Osteocyte (in vitro differentiated cells): ENCODE data around the gene NEIL3. TPM values are rescaled to one million over a fixed set of nuclear protein-coding genes. Genes with fewer than 3 reads are reported as not detected.

Source experiments
- DNase-seq: peaks from one replicate; pipeline ENCODE4 v3.0.0; 2021; ENCODE audit warnings: mixed read lengths; ENCODE audit not compliant: unreplicated experiment; ENCODE audit errors: extremely low spot score
- H3K27ac Mint-ChIP-seq: one replicate; pipeline ENCODE4 v1.8.0; 2021; ENCODE audit warnings: mild to moderate bottlenecking, mixed read lengths; ENCODE audit not compliant: unreplicated experiment
- H3K27me3 Mint-ChIP-seq: one replicate; pipeline ENCODE4 v1.8.0; 2021; ENCODE audit warnings: mixed read lengths; ENCODE audit not compliant: unreplicated experiment
- H3K36me3 Mint-ChIP-seq: one replicate; pipeline ENCODE4 v1.8.0; 2021; ENCODE audit warnings: mixed read lengths; ENCODE audit not compliant: unreplicated experiment
- H3K4me1 Mint-ChIP-seq: one replicate; pipeline ENCODE4 v1.8.0; 2021; ENCODE audit warnings: mixed read lengths; ENCODE audit not compliant: unreplicated experiment
- H3K4me3 Mint-ChIP-seq: one replicate; pipeline ENCODE4 v1.8.0; 2021; ENCODE audit warnings: mild to moderate bottlenecking, moderate library complexity, mixed read lengths; ENCODE audit not compliant: unreplicated experiment
- H3K9me3 Mint-ChIP-seq: one replicate; pipeline ENCODE4 v1.8.0; 2021; ENCODE audit warnings: mixed read lengths; ENCODE audit not compliant: unreplicated experiment
- total RNA-seq: library from RNA; stranded (reverse); gene quantifications from 2 replicates; pipeline ENCODE4 v1.2.1, GENCODE V29; 2021
- TF ChIP-seq, protein P1 (sequence below): fragments of 200-600 bp; sonication (generic); IDR thresholded peaks from 2 replicates; pipeline ENCODE4 v1.5.0; 2021; ENCODE audit warnings: antibody characterized with exemption, mild to moderate bottlenecking, moderate library complexity

NEIL3 gene
- total RNA-seq, 1 donor from 2014 or later, result 2.3 TPM

DNA sequence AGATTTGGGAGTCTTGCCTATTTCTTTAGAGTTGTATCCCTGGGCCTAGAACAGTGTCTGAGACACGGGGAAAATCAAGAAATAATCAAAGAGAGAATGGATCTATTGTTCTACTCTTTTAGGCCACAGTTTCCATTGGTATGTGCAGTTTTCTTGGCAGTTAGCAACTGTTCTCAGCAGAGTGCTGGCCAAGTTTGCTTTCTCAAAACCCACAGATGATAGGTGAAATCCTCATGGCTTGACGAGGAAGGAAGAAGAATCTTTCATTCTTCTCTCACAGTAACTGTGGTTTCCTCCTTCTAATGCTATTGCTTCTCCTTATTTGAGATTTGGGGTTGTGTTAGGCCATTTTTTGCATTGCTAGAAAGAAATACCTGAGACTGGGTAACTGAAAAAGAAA, 90.4 kb downstream of the NEIL3 start:
- Mint-ChIP-seq H3K27ac (no peak overlapping the region), H3K4me3 (no peak overlapping the region), H3K36me3 (no peaks in the 10 kb centered on the region), H3K4me1 (no peaks in the 10 kb centered on the region), H3K9me3 (peaks cover 10% of the 10 kb centered on the region), H3K27me3 (peaks cover 22% of the 10 kb centered on the region)
- no peak for DNase-seq
- TF ChIP-seq, protein P1, sequence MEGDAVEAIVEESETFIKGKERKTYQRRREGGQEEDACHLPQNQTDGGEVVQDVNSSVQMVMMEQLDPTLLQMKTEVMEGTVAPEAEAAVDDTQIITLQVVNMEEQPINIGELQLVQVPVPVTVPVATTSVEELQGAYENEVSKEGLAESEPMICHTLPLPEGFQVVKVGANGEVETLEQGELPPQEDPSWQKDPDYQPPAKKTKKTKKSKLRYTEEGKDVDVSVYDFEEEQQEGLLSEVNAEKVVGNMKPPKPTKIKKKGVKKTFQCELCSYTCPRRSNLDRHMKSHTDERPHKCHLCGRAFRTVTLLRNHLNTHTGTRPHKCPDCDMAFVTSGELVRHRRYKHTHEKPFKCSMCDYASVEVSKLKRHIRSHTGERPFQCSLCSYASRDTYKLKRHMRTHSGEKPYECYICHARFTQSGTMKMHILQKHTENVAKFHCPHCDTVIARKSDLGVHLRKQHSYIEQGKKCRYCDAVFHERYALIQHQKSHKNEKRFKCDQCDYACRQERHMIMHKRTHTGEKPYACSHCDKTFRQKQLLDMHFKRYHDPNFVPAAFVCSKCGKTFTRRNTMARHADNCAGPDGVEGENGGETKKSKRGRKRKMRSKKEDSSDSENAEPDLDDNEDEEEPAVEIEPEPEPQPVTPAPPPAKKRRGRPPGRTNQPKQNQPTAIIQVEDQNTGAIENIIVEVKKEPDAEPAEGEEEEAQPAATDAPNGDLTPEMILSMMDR, result no peak

DNA sequence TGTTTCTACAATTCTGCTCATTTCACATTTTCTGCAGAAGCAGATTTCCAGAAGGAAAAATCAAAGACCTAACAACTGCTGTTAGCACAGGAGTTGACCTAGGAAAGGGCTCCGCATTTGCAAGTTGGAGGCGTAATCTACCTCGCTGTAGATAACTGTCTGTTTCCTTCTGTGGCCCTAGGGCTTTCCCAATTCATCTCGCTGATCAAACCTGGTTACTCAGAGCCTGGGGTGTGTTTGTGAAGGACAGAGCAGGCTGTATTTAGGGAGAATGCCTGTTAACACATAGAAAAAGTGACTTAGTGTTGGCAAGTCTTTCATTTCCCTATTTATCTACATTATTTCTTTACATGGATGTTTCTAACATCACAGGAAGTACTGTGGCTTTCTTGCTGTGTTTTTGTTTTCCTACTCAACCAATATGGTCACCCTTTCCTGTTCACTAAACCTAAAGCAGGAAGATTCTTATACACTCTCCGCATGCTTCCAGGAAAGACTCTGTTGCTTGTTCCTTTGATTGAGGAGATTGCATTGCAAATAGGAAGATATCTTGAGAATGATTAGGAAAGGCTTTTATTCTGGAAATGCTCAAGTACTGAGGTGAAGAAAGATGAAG, 92.1 kb downstream of the NEIL3 start:
- H3K27me3 Mint-ChIP-seq, result peaks cover 16% of the 10 kb centered on the region
- TF ChIP-seq, protein P1, result no peak
- H3K4me1 Mint-ChIP-seq, result no peaks in the 10 kb centered on the region
- no peak overlapping the region for H3K27ac Mint-ChIP-seq
- DNase-seq, result no peak
- peaks cover 10% of the 10 kb centered on the region for H3K9me3 Mint-ChIP-seq
- no peak overlapping the region for H3K4me3 Mint-ChIP-seq
- H3K36me3 Mint-ChIP-seq, result no peaks in the 10 kb centered on the region

DNA sequence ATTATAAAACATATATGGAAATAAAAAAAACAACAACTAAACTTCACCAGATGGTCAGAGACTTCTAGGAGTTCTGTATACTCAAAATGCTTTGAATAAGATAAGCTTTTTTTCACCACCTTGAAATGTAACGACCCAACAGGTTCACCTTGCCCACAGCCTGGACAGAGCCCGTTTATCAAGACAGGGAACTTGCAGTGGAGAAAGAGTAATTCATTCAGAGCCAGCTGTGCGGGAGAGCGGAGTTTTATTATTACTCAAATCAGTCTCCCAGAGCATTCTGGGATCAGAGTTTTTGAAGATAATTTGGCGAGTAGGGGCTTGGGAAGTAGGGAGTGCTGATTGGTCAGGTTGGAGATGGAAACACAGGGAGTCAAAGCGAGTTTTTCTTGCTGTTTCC, 94.1 kb downstream of the NEIL3 start:
- Mint-ChIP-seq H3K27ac (no peak overlapping the region), H3K4me1 (no peaks in the 10 kb centered on the region), H3K27me3 (peaks cover 16% of the 10 kb centered on the region), H3K4me3 (no peak overlapping the region), H3K36me3 (no peaks in the 10 kb centered on the region), H3K9me3 (peaks cover under 1% of the 10 kb centered on the region)
- DNase-seq, result no peak
- TF ChIP-seq, protein P1, result no peak

DNA sequence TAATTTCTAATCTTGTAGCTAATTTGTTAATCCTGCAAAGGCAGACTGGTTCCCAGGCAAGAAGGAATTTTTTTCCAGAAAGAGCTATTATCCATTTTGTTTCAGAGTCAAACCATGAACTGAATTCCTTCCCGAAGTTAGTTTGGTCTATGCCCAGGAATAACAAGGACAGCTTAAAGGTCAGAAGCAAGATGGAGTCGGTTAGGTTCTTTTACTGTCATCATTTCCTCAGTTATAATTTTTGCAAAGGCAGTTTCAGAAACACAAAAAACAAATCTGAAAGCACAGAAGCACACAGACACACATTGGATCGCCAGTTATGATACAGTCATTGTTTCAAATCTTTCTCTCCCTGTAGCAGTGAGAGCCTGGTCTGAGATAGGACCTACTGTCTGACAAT, 94.7 kb downstream of the NEIL3 start:
- H3K36me3 Mint-ChIP-seq, result no peaks in the 10 kb centered on the region
- DNase-seq, result no peak
- H3K4me3 Mint-ChIP-seq, result no peak overlapping the region
- H3K27me3 Mint-ChIP-seq, result peaks cover 16% of the 10 kb centered on the region
- H3K9me3 Mint-ChIP-seq, result no peaks in the 10 kb centered on the region
- H3K27ac Mint-ChIP-seq, result no peak overlapping the region
- H3K4me1 Mint-ChIP-seq, result no peaks in the 10 kb centered on the region
- TF ChIP-seq, protein P1, result no peak

DNA sequence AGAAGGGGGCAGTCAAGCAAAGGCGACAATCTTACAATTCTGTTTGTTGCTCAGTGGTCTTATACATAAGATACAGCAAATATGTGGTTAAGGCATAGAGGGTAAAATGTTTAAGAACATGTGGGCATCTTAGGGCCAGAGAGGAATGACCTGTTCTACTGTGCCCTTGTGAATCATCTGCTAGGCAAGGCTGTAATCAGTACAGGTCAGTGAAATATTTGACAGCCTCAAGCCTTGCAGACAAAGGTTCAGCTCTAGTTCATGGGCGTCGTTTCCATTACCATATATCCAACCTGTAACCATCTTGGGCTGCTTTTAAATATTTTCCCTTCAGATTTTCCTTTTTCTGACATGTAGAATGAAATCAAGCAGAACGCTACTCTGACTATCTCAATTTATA, 95.3 kb downstream of the NEIL3 start:
- peaks cover 16% of the 10 kb centered on the region for H3K27me3 Mint-ChIP-seq
- TF ChIP-seq, protein P1, result no peak
- H3K27ac Mint-ChIP-seq, result no peak overlapping the region
- no peak for DNase-seq
- H3K4me3 Mint-ChIP-seq, result no peak overlapping the region
- H3K9me3 Mint-ChIP-seq, result peaks cover 3% of the 10 kb centered on the region
- no peaks in the 10 kb centered on the region for H3K36me3 Mint-ChIP-seq
- H3K4me1 Mint-ChIP-seq, result no peaks in the 10 kb centered on the region
